ENCODE measurements around the gene ARV1.
"Not testable (repeated sequence)": the region's sequence is repeated elsewhere in the genome, so short reads cannot be mapped to it uniquely, and the experiment has no call there.

Gene ARV1

GRCh38 chr1:230976825-230977747, 1.8 kb upstream of the ARV1 start:
- peak; percentile 35 for DNase-seq

GRCh38 chr1:230977761-230978490, 968 bp upstream of the ARV1 start:
- DNase-seq: peak; percentile 47

GRCh38 chr1:230979389-230979716, 459 bp downstream of the ARV1 start:
- no peak for DNase-seq

- no peak for DNase-seq
Measured at GRCh38 chr1:230979952-230980351, 1.1 kb downstream of the ARV1 start.

GRCh38 chr1:230982696-230983095, 3.8 kb downstream of the ARV1 start:
- no peak for DNase-seq

GRCh38 chr1:230983811-230984210, 4.9 kb downstream of the ARV1 start:
- DNase-seq: no peak

GRCh38 chr1:230984622-230985515, 6.0 kb downstream of the ARV1 start:
- not testable (repeated sequence) for DNase-seq

- no peak for DNase-seq
Measured at GRCh38 chr1:230985711-230986110, 6.8 kb downstream of the ARV1 start.

GRCh38 chr1:230986976-230987375, 8.1 kb downstream of the ARV1 start:
- no peak for DNase-seq

- DNase-seq: no peak
Measured at GRCh38 chr1:230987448-230987847, 8.6 kb downstream of the ARV1 start.

GRCh38 chr1:230992100-230992774, 13.3 kb downstream of the ARV1 start:
- DNase-seq: no peak

- no peak for DNase-seq
Measured at GRCh38 chr1:230994860-230995259, 16.0 kb downstream of the ARV1 start.

GRCh38 chr1:231000201-231000600, 21.3 kb downstream of the ARV1 start:
- DNase-seq: no peak

GRCh38 chr1:231000639-231001038, 21.7 kb downstream of the ARV1 start:
- DNase-seq: no peak

- no peak for DNase-seq
Measured at GRCh38 chr1:231001892-231002291, 23.0 kb downstream of the ARV1 start.

- DNase-seq: not testable (repeated sequence)
Measured at GRCh38 chr1:231007535-231007934, 28.6 kb downstream of the ARV1 start.

GRCh38 chr1:231011360-231011759, 32.5 kb downstream of the ARV1 start:
- DNase-seq: no peak

GRCh38 chr1:231011963-231012362, 33.1 kb downstream of the ARV1 start:
- DNase-seq: no peak

GRCh38 chr1:231013391-231014015, 34.6 kb downstream of the ARV1 start:
- no peak for DNase-seq

- DNase-seq: no peak
Measured at GRCh38 chr1:231016234-231016633, 37.3 kb downstream of the ARV1 start.

- DNase-seq: no peak
Measured at GRCh38 chr1:231016966-231017365, 38.1 kb downstream of the ARV1 start.

- no peak for DNase-seq
Measured at GRCh38 chr1:231019711-231020110, 40.8 kb downstream of the ARV1 start.
